Epithelial cell of esophagus (primary cell): ENCODE data around the gene DEFB129.

Source experiments
- DNase-seq: peaks from one replicate; pipeline ENCODE4 v3.0.0; 2010; ENCODE audit warnings: low read depth
- H3K4me3 ChIP-seq: 2 replicates; pipeline ENCODE4 v1.5.1; 2011; ENCODE audit warnings: mild to moderate bottlenecking, low read length, control low read depth
- TF ChIP-seq, protein P1 (sequence below): IDR thresholded peaks from 2 replicates; pipeline ENCODE4 v1.5.1; 2011; ENCODE audit warnings: low read depth, mild to moderate bottlenecking, low read length, control low read depth, inconsistent platforms; ENCODE audit not compliant: insufficient read depth; ENCODE audit errors: missing control alignments

DEFB129 gene

DNA sequence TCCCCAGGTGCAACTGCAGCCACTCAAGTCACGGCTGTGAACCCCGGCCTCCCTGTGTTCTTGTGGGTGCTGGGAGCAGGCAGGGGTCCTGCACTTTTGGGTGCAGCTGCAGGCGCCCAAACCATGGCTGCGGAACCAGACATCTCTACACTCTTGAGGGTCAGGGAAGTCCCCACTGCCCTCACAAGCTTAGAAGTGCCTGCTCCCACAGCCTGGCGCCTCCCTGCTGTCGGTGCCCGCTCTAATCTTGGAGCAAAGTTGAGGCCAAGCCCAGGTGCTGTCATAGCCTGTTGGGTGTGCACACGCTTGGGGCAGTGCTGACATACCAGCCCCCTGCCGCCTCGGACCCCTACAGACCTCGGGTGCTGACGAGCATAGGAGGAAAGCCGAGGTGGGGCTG lies 36.6 kb downstream of the DEFB129 start:
- TF ChIP-seq, protein P1, sequence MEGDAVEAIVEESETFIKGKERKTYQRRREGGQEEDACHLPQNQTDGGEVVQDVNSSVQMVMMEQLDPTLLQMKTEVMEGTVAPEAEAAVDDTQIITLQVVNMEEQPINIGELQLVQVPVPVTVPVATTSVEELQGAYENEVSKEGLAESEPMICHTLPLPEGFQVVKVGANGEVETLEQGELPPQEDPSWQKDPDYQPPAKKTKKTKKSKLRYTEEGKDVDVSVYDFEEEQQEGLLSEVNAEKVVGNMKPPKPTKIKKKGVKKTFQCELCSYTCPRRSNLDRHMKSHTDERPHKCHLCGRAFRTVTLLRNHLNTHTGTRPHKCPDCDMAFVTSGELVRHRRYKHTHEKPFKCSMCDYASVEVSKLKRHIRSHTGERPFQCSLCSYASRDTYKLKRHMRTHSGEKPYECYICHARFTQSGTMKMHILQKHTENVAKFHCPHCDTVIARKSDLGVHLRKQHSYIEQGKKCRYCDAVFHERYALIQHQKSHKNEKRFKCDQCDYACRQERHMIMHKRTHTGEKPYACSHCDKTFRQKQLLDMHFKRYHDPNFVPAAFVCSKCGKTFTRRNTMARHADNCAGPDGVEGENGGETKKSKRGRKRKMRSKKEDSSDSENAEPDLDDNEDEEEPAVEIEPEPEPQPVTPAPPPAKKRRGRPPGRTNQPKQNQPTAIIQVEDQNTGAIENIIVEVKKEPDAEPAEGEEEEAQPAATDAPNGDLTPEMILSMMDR: no peak
- no peak for DNase-seq
- H3K4me3 ChIP-seq: no peak overlapping the region

DNA sequence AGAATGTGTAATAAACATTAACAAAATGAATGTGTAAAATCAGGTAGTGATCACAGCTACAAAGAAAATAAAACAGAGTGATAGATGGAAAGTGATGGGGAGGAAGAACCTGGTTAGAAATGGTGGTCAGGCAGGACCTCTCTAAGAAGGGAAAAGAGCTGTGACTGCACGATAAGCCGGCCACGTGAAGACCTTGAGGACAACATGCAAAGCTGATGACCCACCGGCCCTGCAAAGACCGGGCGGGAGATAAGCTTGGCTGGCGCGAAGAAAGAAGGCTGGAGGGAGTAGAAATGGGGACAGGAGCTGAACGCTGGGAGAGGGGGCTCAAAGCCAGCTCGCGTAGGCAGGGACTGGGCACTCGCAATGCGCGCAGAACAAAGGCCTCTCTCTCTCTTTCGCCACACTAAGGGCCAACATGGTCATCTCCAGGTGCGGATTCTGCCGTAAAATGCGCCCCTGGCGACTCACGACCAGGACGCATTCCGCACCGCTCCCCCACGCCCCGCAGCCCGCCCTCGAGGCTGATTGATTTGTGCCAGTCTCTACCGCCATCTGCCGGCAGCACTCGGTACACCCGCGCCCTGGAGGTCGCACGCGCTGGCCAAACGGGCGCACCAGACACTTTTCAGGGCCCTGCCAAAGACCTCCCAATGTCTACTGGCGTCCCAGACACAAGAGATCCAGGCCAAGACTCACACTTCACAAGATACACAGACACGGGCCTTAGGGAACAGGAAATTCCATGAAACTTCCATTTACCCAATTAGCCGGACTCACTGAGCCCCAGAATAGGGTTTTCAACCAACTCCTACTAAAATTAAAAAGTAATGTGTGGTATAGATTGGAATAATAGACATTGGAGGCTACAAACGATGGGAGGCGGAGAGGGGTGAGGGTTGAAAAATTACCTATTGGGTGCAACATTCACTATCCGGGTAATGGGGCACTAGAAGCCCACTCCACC lies 39.8 kb downstream of the DEFB129 start:
- H3K4me3 ChIP-seq: peak overlapping the region; percentile 48
- TF ChIP-seq, protein P1: peak; percentile 89
- peak; percentile 68 for DNase-seq

DNA sequence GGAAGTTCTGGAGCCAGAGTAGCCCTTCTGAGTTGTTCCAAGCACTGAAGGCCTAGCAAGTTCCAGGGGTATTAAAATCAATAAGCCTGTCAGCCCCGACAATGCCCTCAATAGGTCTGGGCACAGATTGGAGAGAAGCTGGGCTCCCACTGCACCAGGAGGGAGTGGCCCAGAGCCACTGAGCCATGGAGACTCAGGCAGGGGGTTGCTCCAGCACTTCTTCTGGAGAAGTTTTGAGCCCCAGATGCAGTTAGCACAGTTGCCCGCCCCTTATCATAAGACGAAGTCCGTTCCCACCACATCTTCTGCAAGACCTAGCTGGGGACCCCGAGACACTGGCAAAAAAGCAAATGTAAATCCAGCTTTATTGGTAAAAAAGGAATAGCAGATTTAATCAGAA lies 43.5 kb downstream of the DEFB129 start:
- DNase-seq: no peak
- TF ChIP-seq, protein P1: no peak
- no peak overlapping the region for H3K4me3 ChIP-seq

DNA sequence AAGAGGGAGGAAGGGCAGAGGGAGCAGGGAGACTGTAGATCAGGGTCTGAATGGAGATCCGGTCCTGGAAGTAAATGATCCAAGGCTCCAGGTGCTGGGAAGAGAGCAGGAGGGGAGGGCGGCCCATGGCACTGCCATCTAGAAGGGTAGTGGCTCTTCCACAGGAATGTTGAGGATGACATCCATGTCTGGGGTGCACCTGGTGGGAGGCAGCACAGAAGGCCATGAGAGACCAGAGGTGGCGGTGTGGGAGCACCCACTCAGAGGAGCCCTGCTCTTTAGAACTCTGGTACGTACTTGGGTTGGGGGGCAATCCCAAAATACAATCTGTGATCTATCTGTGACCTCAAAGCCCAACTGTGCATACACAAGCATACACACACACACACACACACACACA lies 44.0 kb downstream of the DEFB129 start:
- TF ChIP-seq, protein P1: no peak
- no peak overlapping the region for H3K4me3 ChIP-seq
- no peak for DNase-seq

DNA sequence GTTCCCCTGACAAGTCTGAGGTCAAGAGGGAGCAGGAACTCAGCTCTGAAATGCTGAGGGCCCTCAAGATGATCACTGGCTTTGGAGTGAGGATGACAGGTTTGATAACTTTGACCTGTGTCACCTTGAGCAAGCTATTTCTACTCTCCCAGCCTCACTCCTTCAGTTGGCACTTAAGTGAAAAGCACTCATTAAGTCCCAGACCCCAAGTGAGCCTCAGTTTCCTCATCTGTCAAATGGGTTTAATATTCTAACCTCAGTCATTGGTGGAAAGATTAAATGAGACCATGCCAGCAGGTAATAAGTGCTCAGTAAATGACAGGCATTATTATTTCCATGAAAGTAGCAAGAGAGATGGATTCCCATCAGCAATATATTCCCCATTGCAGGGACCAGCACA lies 44.5 kb downstream of the DEFB129 start:
- TF ChIP-seq, protein P1: no peak
- no peak for DNase-seq

DNA sequence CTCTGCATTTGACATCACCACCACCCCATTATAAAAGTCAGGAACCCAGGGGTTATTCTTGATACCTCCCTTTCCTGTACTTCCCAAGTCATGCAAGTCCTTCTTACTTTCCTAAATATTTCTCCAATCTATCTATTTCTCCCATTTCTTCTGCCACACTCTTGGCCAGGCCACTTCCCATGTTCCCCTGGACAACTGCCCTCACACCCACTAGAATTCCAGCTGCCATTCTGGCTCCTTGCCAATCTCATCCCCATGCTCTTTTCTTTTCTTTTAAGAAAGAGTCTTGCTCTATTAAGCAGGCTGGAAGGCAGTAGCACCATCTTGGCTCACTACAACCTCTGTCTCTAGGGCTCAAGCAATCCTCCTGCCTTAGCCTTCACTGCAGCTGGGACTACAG lies 45.7 kb downstream of the DEFB129 start:
- H3K4me3 ChIP-seq: no peak overlapping the region
- DNase-seq: no peak
- TF ChIP-seq, protein P1: no peak

More for the DNA sequence above, 44.5 kb downstream of the DEFB129 start:
- no peak overlapping the region for H3K4me3 ChIP-seq
